ENCODE measurements around the gene IRAK3.
"Not testable (repeated sequence)": the region's sequence is repeated elsewhere in the genome, so short reads cannot be mapped to it uniquely, and the experiment has no call there.

IRAK3 gene

GRCh38 chr12:66268562-66268961 is 79.5 kb downstream of the IRAK3 start:
- no peak for DNase-seq

- DNase-seq, result no peak
Observed at GRCh38 chr12:66269142-66269541, 80.1 kb downstream of the IRAK3 start.

GRCh38 chr12:66269757-66270383 is 80.9 kb downstream of the IRAK3 start:
- DNase-seq, result no peak

- DNase-seq, result no peak
Observed at GRCh38 chr12:66270613-66271012, 81.6 kb downstream of the IRAK3 start.

- no peak for DNase-seq
Observed at GRCh38 chr12:66272650-66273049, 83.6 kb downstream of the IRAK3 start.

- no peak for DNase-seq
Observed at GRCh38 chr12:66273147-66273546, 84.1 kb downstream of the IRAK3 start.

- no peak for DNase-seq
Observed at GRCh38 chr12:66275040-66275439, 86.0 kb downstream of the IRAK3 start.

GRCh38 chr12:66279123-66279712 is 90.2 kb downstream of the IRAK3 start:
- no peak for DNase-seq

GRCh38 chr12:66280561-66280960 is 91.5 kb downstream of the IRAK3 start:
- no peak for DNase-seq

- no peak for DNase-seq
Observed at GRCh38 chr12:66282244-66282643, 93.2 kb downstream of the IRAK3 start.

GRCh38 chr12:66287275-66287674 is 98.3 kb downstream of the IRAK3 start:
- no peak for DNase-seq

GRCh38 chr12:66288121-66288520 is 99.1 kb downstream of the IRAK3 start:
- no peak for DNase-seq

GRCh38 chr12:66289485-66289884 is 100.5 kb downstream of the IRAK3 start:
- DNase-seq, result no peak

- no peak for DNase-seq
Observed at GRCh38 chr12:66290716-66291200, 101.7 kb downstream of the IRAK3 start.

- no peak for DNase-seq
Observed at GRCh38 chr12:66296176-66296683, 107.2 kb downstream of the IRAK3 start.

- no peak for DNase-seq
Observed at GRCh38 chr12:66297080-66297479, 108.1 kb downstream of the IRAK3 start.

GRCh38 chr12:66297923-66298322 is 108.9 kb downstream of the IRAK3 start:
- no peak for DNase-seq

- peak; percentile 91 for DNase-seq
Observed at GRCh38 chr12:66301944-66302826, 113.2 kb downstream of the IRAK3 start, which contains the start of gene HELB. HELB (plus strand) TSS chr12:66302493; CDS start chr12:66302604, 111 bp downstream.

- peak; percentile 65 for DNase-seq
Observed at GRCh38 chr12:66302827-66303169, 113.8 kb downstream of the IRAK3 start.

- not testable (repeated sequence) for DNase-seq
Observed at GRCh38 chr12:66303316-66303804, 114.3 kb downstream of the IRAK3 start.
